Middle frontal gyrus (tissue), 1 donor: ENCODE results near the gene TARBP2.

ENCODE experiments used
- DNase-seq: peaks from one replicate; pipeline ENCODE4 v3.0.0-alpha.2; 2015; ENCODE audit warnings: low spot score; ENCODE audit errors: extremely low spot score

TARBP2 gene

DNA sequence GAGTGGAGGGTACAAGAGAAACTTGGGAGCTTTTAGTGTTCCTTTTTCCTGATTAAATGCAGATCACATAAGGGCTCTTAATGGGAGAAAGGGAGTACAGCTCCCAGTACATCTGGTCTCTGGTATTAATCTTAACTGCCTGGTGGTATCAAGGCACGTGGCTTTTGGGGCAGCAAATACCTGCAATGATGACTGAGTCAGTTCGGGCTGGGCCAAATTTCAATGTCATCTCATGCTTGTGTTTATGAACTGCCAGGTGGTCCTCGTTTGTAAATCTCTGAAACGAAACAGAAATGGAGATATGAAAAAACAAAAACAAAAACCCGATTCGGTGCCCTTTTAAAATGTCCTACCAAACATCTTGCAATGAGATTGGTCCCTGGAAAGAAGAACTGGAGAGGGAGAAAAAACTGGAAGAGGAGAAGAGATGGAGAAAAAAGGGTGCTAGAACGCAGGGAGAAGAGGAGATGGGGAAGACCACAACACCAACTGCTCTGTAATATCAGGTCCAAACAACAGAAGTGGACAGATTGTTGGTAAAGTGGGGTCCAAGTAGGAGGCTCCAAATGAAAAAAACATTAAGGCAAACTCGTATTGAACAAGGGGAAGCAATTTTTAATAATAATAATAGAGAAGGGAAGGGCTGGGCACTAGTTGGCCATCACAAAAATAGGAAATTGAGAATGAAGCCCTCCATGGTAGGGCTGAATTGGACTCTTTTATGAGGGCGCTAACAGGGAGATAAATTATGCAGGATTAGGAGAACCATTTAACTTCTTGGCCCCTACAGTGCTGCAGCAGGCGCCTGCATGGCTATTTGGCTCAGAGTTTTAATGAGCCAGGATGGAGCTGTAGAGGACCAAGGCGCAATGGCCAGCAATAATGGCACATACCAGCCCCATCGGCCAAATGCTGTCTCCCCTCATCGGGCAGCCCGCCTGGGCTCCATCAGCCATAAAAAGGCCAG lies 51.6 kb downstream of the TARBP2 start:
- no peak for DNase-seq
